Activated CD4-positive, alpha-beta T cell treated with anti-CD3 and anti-CD28 coated beads, Interleukin-2, amount 10 ng/mL, durations not matched to agents 7 days and 5 days (primary cell): ENCODE results near the gene ALCAM. TPM values are rescaled to one million over a fixed set of nuclear protein-coding genes. Genes with fewer than 3 reads are reported as not detected.
A peak's percentile ranks its signal among the peaks of the same experiment; 100 is the strongest.

ENCODE experiments used
- CTCF ChIA-PET: fragments of 350-600 bp; sonication (Branson Sonifier 250); formaldehyde crosslinking; loops from one replicate; lab custom pipeline; 2021; ENCODE audit warnings: antibody characterized with exemption; lab: Charles Lee
- POLR2A ChIA-PET: fragments of 350-600 bp; sonication (Branson Sonifier 250); formaldehyde crosslinking; loops from one replicate; lab custom pipeline; 2021; ENCODE audit warnings: antibody characterized with exemption; lab: Charles Lee
- DNase-seq: peaks from one replicate; pipeline ENCODE4 v3.0.0-alpha.2; 2020
- H3K27ac Mint-ChIP-seq: one replicate; pipeline ENCODE4 v1.8.0; 2021; ENCODE audit warnings: mild to moderate bottlenecking, moderate library complexity, mixed read lengths
- H3K27me3 Mint-ChIP-seq: one replicate; pipeline ENCODE4 v1.8.0; 2021; ENCODE audit warnings: mixed read lengths
- H3K36me3 Mint-ChIP-seq: one replicate; pipeline ENCODE4 v1.8.0; 2021; ENCODE audit warnings: low read depth, mixed read lengths
- H3K4me1 Mint-ChIP-seq: one replicate; pipeline ENCODE4 v1.8.0; 2021; ENCODE audit warnings: mixed read lengths
- H3K4me3 Mint-ChIP-seq: one replicate; pipeline ENCODE4 v1.8.0; 2021; ENCODE audit warnings: mild to moderate bottlenecking, moderate library complexity, mixed read lengths
- H3K9me3 Mint-ChIP-seq: one replicate; pipeline ENCODE4 v1.8.0; 2021; ENCODE audit warnings: mixed read lengths
- total RNA-seq, 2 experiments: library from RNA; stranded (reverse); gene quantifications; one replicate each; pipeline ENCODE4 v1.2.3, GENCODE V29; 2021

The ALCAM gene
- 1 to 10 TPM; 3.8 to 4.5 TPM for total RNA-seq

DNA sequence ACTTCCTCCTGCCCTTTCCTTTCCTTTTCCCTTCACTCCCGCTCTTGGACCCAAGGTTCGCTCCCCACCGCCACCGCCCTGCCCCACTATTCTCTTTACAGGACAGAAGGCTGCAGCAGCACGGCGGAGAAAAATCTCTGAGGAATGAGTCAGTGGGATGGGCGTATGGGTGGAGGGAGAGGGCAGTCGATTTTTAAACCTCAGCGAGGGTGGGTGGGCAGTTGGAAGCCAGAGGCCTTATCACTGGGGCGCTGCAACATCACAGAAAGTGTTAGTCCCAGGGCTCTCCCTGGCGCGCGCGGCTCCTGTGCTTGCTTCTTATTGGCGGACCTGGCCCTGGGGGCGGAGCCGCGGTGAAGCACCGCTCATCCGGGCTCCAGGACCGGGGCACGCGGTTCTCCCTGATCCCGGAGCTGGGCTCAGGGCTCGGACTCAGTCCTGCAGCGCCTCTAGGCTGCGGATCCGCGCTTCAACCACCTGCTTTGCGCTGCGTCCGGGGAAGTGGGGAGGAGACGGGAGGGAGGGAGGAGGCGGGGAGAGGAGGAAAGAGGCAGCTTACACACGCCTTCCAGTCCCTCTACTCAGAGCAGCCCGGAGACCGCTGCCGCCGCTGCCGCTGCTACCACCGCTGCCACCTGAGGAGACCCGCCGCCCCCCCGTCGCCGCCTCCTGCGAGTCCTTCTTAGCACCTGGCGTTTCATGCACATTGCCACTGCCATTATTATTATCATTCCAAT, at the start of gene ALCAM:
Gene ALCAM (plus strand): TSS at position 584 of the 737 bp plus-strand sequence.
- H3K9me3 Mint-ChIP-seq, result no peaks in the 10 kb centered on the region
- H3K27me3 Mint-ChIP-seq, result peaks cover 31% of the 10 kb centered on the region
- ChIA-PET POLR2A (no interaction called here), CTCF (no interaction called here)
- peaks cover 41% of the 10 kb centered on the region for H3K4me1 Mint-ChIP-seq
- peak within 1 kb of the TSS; percentile 95 for H3K27ac Mint-ChIP-seq
- H3K36me3 Mint-ChIP-seq, result no peaks in the 10 kb centered on the region
- peak; percentile 83 for DNase-seq
- H3K4me3 Mint-ChIP-seq, result peak within 1 kb of the TSS; percentile 91

DNA sequence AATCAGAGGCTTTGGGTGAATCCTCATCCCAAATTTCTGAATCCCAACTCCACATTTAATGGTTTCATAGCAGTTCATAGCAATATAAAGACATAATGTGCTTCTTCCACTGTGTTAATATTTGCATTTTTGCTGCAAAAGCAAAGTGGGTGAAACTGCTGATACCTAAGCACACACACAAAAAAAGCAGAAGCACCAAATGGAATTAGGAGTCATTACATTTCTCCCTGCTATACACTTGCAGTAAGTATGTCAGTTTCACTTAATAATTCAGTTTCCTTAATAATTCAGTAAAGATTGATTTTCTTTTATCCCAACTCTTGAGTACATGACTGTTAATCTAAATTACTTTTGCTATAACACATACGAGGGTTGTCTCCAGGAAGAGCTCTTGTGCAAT, 48.9 kb upstream of the ALCAM start:
- Mint-ChIP-seq H3K27ac (no peak overlapping the region), H3K4me3 (no peak overlapping the region), H3K4me1 (no peaks in the 10 kb centered on the region), H3K27me3 (peaks cover 5% of the 10 kb centered on the region), H3K9me3 (no peaks in the 10 kb centered on the region), H3K36me3 (no peaks in the 10 kb centered on the region)
- no peak for DNase-seq
- ChIA-PET CTCF (no interaction called here), POLR2A (no interaction called here)

DNA sequence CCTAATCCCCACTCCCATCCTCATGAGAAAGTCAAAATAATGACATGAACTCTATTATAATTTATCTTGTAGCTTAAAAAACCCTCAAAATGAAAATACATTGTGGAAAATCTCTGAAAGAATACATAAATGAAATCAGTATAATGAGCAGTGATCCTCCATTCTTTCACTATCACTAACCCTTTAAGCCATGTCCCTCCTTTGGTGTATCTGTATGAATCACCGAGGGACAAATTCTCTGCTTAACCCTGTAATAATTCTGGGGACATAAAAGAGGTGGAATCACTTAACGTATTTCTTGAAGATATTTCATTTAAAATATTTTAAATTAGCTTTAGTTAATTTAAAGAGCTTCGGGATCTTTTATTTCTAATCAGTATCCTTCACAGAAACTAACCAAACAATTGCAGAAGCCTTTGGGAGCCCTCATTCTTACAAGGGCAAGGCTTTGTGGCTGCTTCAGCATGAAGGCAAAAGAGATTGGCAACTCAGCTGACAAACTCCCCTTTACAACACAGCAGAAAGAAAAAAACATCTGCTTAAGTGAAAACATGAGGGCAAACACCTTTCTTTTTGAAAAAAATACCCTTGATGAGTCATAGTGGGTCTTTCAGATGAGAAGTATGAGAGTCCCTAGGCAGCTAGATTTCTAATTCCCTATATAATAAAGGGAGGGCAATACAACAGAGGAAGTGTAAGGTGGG, 44.0 kb upstream of the ALCAM start:
- Mint-ChIP-seq H3K4me3 (no peak overlapping the region), H3K27ac (no peak overlapping the region), H3K36me3 (no peaks in the 10 kb centered on the region), H3K27me3 (peaks cover 2% of the 10 kb centered on the region), H3K4me1 (no peaks in the 10 kb centered on the region), H3K9me3 (no peaks in the 10 kb centered on the region)
- POLR2A ChIA-PET, result no interaction called here
- CTCF ChIA-PET, result no interaction called here
- DNase-seq, result no peak

DNA sequence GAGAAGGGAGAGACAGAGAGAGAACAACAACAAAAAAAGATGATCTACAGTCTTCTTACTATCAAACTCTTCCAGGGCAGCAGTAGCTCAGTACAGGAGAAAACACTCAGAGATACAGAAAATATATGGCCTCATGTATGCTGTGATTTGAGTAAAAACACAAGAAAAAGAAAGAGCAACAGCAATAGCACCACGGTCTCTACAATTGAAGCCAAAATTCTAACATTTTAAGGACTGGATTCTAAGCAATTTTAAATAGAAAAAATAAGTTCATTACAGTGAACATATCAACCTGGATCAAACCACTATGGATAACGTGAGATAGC, 43.5 kb upstream of the ALCAM start:
- H3K27me3 Mint-ChIP-seq, result peaks cover 2% of the 10 kb centered on the region
- ChIA-PET POLR2A (no interaction called here), CTCF (no interaction called here)
- no peak for DNase-seq
- H3K9me3 Mint-ChIP-seq, result no peaks in the 10 kb centered on the region
- no peaks in the 10 kb centered on the region for H3K36me3 Mint-ChIP-seq
- no peaks in the 10 kb centered on the region for H3K4me1 Mint-ChIP-seq
- H3K4me3 Mint-ChIP-seq, result no peak overlapping the region
- no peak overlapping the region for H3K27ac Mint-ChIP-seq

- no peak overlapping the region for H3K27ac Mint-ChIP-seq
- CTCF ChIA-PET, result no interaction called here
Measured at GRCh38 chr3:105324951-105325350, 41.8 kb upstream of the ALCAM start.

DNA sequence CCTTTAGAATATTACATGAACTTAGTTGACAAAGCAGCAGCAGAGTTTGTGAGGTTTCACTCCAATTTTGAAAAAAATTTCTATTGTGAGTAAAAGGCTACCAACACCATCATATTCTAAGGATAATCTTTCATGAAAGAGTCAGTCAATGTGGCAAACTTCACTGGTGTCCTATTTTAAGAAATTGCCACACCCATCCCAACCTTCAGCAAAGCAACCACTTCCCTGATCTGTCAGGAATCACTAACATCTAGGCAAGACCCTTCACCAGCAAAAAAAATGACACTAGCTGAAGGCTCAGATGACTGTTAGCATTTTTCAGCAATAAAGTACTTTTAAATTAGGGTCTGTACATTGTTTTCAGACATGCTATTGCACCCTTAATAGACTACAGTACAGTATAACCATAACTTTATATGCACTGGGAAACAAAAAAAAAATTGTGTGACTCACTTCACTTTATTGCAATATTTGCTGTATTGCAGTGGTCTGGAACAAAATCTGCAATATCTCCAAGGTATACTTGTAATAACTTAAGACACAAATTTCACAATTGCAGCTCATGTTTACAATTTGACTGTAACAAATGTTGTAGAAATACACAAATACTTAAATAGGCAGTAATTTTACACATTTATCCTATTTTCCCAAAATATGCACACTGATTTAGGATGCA, 38.9 kb upstream of the ALCAM start:
- peaks cover 8% of the 10 kb centered on the region for H3K27me3 Mint-ChIP-seq
- H3K36me3 Mint-ChIP-seq, result no peaks in the 10 kb centered on the region
- no peak for DNase-seq
- H3K27ac Mint-ChIP-seq, result no peak overlapping the region
- POLR2A ChIA-PET, result no interaction called here
- no peaks in the 10 kb centered on the region for H3K4me1 Mint-ChIP-seq
- H3K9me3 Mint-ChIP-seq, result no peaks in the 10 kb centered on the region
- CTCF ChIA-PET, result no interaction called here
- no peak overlapping the region for H3K4me3 Mint-ChIP-seq

More at GRCh38 chr3:105324951-105325350, 41.8 kb upstream of the ALCAM start:
- H3K4me3 Mint-ChIP-seq, result no peak overlapping the region
- no peaks in the 10 kb centered on the region for H3K4me1 Mint-ChIP-seq
- DNase-seq, result no peak
- POLR2A ChIA-PET, result no interaction called here
- H3K27me3 Mint-ChIP-seq, result peaks cover 2% of the 10 kb centered on the region
- H3K36me3 Mint-ChIP-seq, result no peaks in the 10 kb centered on the region
- H3K9me3 Mint-ChIP-seq, result no peaks in the 10 kb centered on the region

GRCh38 chr3:105328338-105328730, 38.4 kb upstream of the ALCAM start:
- Mint-ChIP-seq H3K27ac (no peak overlapping the region), H3K4me1 (no peaks in the 10 kb centered on the region), H3K36me3 (no peaks in the 10 kb centered on the region), H3K27me3 (peaks cover 8% of the 10 kb centered on the region), H3K9me3 (peaks cover 4% of the 10 kb centered on the region), H3K4me3 (no peak overlapping the region)
- ChIA-PET POLR2A (no interaction called here), CTCF (no interaction called here)
- DNase-seq, result no peak

DNA sequence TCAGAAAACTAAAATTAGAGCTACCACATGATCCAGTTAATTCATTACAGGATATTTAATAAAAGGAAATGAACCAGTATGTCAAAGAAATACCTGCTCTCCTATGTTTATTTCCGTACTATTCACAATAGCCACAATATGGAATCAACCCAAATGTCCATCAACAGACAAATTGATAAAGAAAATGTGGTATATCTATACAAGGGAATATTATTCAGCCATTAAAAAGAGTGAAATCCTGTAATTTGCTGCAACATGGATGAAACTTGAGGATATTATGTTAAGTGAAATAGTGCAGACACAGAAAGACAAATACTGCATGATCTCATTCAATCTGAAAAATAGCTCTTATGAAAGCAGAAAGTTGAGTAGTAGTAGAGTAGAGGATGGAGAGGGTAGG, 33.7 kb upstream of the ALCAM start:
- peaks cover 6% of the 10 kb centered on the region for H3K27me3 Mint-ChIP-seq
- H3K4me3 Mint-ChIP-seq, result no peak overlapping the region
- CTCF ChIA-PET, result no interaction called here
- H3K36me3 Mint-ChIP-seq, result no peaks in the 10 kb centered on the region
- H3K9me3 Mint-ChIP-seq, result peaks cover 4% of the 10 kb centered on the region
- H3K27ac Mint-ChIP-seq, result no peak overlapping the region
- POLR2A ChIA-PET, result no interaction called here
- peaks cover 6% of the 10 kb centered on the region for H3K4me1 Mint-ChIP-seq
- DNase-seq, result no peak

DNA sequence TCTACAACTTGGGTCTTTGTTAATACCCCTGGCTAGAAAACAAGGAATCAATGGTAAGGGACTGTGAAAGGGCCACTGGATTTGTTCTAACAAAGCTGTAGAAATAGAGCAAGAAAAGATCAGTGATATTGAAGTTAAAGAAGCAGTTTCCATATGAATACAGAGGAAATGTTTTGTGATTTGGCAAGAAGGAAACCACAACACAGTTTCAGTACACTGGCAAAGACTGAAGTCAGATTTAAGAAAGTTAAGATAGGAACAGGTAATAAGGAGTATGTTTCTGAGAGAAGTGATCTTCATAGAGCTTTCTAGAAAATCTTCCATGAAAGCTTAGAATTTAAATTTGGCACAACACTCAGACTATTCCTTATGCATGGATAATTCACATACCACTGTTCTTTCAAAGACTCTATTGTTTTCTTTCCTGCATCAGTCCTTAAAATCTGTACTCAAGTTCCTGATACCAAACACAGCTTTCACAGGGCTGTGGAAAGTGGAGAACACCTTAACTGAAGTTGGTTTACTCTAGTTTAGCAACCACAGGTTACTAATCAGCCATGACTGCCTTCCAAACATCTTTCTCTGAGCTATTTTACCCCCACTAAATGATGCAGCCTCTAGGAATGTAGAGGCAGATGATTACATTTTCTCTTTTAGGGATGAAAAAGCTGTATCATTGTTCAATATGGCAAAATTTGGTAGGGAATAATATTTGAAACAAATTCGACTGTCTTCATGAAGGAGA, 32.4 kb upstream of the ALCAM start:
- no peak overlapping the region for H3K4me3 Mint-ChIP-seq
- CTCF ChIA-PET, result interaction anchor here (0.5 kb wide), 1 partner anchor 33 kb away, joined by 3 read pairs; no protein-coding TSS in a partner anchor

GRCh38 chr3:105339946-105340345, 26.8 kb upstream of the ALCAM start:
- Mint-ChIP-seq H3K4me3 (no peak overlapping the region), H3K27me3 (no peaks in the 10 kb centered on the region), H3K27ac (no peak overlapping the region), H3K4me1 (no peaks in the 10 kb centered on the region), H3K36me3 (no peaks in the 10 kb centered on the region), H3K9me3 (no peaks in the 10 kb centered on the region)
- POLR2A ChIA-PET, result no interaction called here
- CTCF ChIA-PET, result no interaction called here
- no peak for DNase-seq

More for the DNA sequence above, 32.4 kb upstream of the ALCAM start:
- POLR2A ChIA-PET, result no interaction called here
- Mint-ChIP-seq H3K36me3 (no peaks in the 10 kb centered on the region), H3K9me3 (peaks cover 4% of the 10 kb centered on the region), H3K4me1 (peaks cover 6% of the 10 kb centered on the region), H3K27ac (no peak overlapping the region), H3K27me3 (peaks cover 6% of the 10 kb centered on the region)
- DNase-seq, result no peak

- Mint-ChIP-seq H3K4me3 (no peak overlapping the region), H3K27ac (no peak overlapping the region), H3K9me3 (no peaks in the 10 kb centered on the region), H3K4me1 (no peaks in the 10 kb centered on the region), H3K36me3 (no peaks in the 10 kb centered on the region), H3K27me3 (peaks cover under 1% of the 10 kb centered on the region)
- DNase-seq, result no peak
- CTCF ChIA-PET, result no interaction called here
- POLR2A ChIA-PET, result no interaction called here
Measured at GRCh38 chr3:105343991-105344390, 22.7 kb upstream of the ALCAM start.

DNA sequence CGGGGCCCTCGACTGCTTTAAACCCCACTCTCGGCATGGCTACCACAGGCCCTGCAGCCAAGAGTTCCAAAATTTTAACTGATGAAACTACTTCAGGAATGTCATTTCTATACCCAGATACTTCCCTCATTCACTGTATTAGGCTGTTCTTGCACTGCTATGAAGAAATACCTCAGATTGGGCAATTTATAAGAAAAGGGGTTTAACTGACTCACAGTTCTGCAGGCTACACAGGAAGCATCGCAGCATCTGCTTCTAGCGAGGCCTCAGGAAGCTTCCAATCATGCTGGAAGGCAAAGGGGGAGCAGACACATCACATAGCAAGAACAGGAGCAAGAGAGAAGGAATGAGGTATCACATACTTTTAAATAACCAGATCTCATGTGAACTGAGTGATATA, 21.6 kb upstream of the ALCAM start:
- no peaks in the 10 kb centered on the region for H3K4me1 Mint-ChIP-seq
- H3K27ac Mint-ChIP-seq, result no peak overlapping the region
- peaks cover 8% of the 10 kb centered on the region for H3K27me3 Mint-ChIP-seq
- H3K9me3 Mint-ChIP-seq, result no peaks in the 10 kb centered on the region
- H3K4me3 Mint-ChIP-seq, result no peak overlapping the region
- POLR2A ChIA-PET, result no interaction called here
- CTCF ChIA-PET, result no interaction called here
- no peak for DNase-seq
- H3K36me3 Mint-ChIP-seq, result no peaks in the 10 kb centered on the region
